GM19455 (cell line): ENCODE results near the gene MFSD2B.
"Not testable (repeated sequence)": the region's sequence is repeated elsewhere in the genome, so short reads cannot be mapped to it uniquely, and the experiment has no call there.

Experiments
- ATAC-seq: cut with Tn5 transposase; IDR thresholded peaks from one replicate; pipeline ENCODE4 v1.9.1; 2021; ENCODE audit not compliant: unreplicated experiment

The MFSD2B gene

GRCh38 chr2:24018241-24018640 is 8.4 kb downstream of the MFSD2B start:
- ATAC-seq, result no peak

GRCh38 chr2:24019729-24020128 is 9.8 kb downstream of the MFSD2B start:
- ATAC-seq, result no peak

GRCh38 chr2:24020244-24020643 is 10.4 kb downstream of the MFSD2B start:
- ATAC-seq, result no peak

GRCh38 chr2:24021122-24021998 is 11.5 kb downstream of the MFSD2B start:
- ATAC-seq, result no peak

- no peak for ATAC-seq
Measured at GRCh38 chr2:24022324-24022974, 12.6 kb downstream of the MFSD2B start.

GRCh38 chr2:24022975-24023575 is 13.2 kb downstream of the MFSD2B start:
- ATAC-seq, result no peak

GRCh38 chr2:24024018-24024417 is 14.1 kb downstream of the MFSD2B start:
- no peak for ATAC-seq

GRCh38 chr2:24024996-24025663 is 15.2 kb downstream of the MFSD2B start:
- ATAC-seq, result no peak

- no peak for ATAC-seq
Measured at GRCh38 chr2:24026233-24026632, 16.3 kb downstream of the MFSD2B start.

GRCh38 chr2:24038786-24039499 is 29.1 kb downstream of the MFSD2B start:
- no peak for ATAC-seq

GRCh38 chr2:24040511-24040910 is 30.6 kb downstream of the MFSD2B start:
- no peak for ATAC-seq

GRCh38 chr2:24043133-24043532 is 33.2 kb downstream of the MFSD2B start:
- ATAC-seq, result not testable (repeated sequence)

- ATAC-seq, result no peak
Measured at GRCh38 chr2:24045511-24046508, 35.9 kb downstream of the MFSD2B start.

GRCh38 chr2:24046599-24046929 is 36.7 kb downstream of the MFSD2B start:
- ATAC-seq, result no peak

GRCh38 chr2:24046930-24047702 is 37.2 kb downstream of the MFSD2B start, which contains the start of gene WDCP:
Gene WDCP, minus strand, starts transcription at chr2:24047391. Its CDS starts 7,897 bp downstream, at chr2:24039494.
- peak; percentile 98 for ATAC-seq

GRCh38 chr2:24047703-24048033 is 37.8 kb downstream of the MFSD2B start:
- ATAC-seq, result peak; percentile 10

- no peak for ATAC-seq
Measured at GRCh38 chr2:24048769-24049484, 39.0 kb downstream of the MFSD2B start.

GRCh38 chr2:24049485-24050021 is 39.7 kb downstream of the MFSD2B start, which contains the start of gene FKBP1B:
Gene FKBP1B, plus strand, starts transcription at chr2:24049741. Its CDS starts 109 bp downstream, at chr2:24049850.
- no peak for ATAC-seq
